GM18499 (cell line): ENCODE data around the gene MALAT1.
"Not testable (repeated sequence)": the region's sequence is repeated elsewhere in the genome, so short reads cannot be mapped to it uniquely, and the experiment has no call there.

Source experiments
- ATAC-seq: cut with Tn5 transposase; IDR thresholded peaks from one replicate; pipeline ENCODE4 v1.9.1; 2021; ENCODE audit warnings: moderate number of reproducible peaks; ENCODE audit not compliant: insufficient read depth, unreplicated experiment

The MALAT1 gene

DNA sequence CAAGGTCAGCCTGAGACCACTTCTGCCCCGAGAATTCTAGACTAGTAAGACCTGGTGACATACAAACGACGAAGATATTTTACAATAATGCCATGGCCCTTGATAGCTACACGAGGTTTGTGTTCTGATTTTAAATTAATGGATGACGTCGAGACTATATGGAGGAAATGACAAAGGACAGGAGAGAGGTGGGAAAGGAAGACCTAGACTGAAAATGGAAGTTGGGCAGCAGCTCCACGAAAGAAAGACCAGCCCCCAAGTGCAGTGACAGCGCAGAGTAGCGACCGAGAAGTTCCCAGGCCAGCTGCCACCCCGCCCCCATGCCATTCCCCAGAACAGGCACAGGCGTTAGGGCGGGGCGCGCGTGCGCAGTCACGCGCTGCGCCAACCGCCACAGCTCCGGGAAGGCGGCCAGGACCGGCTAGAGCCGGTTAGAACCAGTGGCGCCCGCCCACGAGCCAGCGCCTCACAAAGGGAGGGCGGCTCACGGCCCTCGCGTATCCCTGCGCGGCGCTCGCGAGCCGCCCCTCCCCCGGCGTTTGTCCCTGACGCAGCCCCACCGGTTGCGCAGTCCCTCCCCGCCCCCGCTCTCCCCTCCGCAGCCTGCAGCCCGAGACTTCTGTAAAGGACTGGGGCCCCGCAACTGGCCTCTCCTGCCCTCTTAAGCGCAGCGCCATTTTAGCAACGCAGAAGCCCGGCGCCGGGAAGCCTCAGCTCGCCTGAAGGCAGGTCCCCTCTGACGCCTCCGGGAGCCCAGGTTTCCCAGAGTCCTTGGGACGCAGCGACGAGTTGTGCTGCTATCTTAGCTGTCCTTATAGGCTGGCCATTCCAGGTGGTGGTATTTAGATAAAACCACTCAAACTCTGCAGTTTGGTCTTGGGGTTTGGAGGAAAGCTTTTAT lies 1.5 kb upstream of the MALAT1 start:
- no peak for ATAC-seq

DNA sequence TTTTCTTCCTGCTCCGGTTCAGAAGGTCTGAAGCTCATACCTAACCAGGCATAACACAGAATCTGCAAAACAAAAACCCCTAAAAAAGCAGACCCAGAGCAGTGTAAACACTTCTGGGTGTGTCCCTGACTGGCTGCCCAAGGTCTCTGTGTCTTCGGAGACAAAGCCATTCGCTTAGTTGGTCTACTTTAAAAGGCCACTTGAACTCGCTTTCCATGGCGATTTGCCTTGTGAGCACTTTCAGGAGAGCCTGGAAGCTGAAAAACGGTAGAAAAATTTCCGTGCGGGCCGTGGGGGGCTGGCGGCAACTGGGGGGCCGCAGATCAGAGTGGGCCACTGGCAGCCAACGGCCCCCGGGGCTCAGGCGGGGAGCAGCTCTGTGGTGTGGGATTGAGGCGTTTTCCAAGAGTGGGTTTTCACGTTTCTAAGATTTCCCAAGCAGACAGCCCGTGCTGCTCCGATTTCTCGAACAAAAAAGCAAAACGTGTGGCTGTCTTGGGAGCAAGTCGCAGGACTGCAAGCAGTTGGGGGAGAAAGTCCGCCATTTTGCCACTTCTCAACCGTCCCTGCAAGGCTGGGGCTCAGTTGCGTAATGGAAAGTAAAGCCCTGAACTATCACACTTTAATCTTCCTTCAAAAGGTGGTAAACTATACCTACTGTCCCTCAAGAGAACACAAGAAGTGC lies 661 bp upstream of the MALAT1 start:
- ATAC-seq: no peak

DNA sequence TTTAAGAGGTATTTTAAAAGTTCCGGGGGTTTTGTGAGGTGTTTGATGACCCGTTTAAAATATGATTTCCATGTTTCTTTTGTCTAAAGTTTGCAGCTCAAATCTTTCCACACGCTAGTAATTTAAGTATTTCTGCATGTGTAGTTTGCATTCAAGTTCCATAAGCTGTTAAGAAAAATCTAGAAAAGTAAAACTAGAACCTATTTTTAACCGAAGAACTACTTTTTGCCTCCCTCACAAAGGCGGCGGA lies 193 bp upstream of the MALAT1 start:
- no peak for ATAC-seq

DNA sequence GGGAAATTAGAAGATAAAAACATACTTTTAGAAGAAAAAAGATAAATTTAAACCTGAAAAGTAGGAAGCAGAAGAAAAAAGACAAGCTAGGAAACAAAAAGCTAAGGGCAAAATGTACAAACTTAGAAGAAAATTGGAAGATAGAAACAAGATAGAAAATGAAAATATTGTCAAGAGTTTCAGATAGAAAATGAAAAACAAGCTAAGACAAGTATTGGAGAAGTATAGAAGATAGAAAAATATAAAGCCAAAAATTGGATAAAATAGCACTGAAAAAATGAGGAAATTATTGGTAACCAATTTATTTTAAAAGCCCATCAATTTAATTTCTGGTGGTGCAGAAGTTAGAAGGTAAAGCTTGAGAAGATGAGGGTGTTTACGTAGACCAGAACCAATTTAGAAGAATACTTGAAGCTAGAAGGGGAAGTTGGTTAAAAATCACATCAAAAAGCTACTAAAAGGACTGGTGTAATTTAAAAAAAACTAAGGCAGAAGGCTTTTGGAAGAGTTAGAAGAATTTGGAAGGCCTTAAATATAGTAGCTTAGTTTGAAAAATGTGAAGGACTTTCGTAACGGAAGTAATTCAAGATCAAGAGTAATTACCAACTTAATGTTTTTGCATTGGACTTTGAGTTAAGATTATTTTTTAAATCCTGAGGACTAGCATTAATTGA lies 1.0 kb downstream of the MALAT1 start:
- no peak for ATAC-seq

DNA sequence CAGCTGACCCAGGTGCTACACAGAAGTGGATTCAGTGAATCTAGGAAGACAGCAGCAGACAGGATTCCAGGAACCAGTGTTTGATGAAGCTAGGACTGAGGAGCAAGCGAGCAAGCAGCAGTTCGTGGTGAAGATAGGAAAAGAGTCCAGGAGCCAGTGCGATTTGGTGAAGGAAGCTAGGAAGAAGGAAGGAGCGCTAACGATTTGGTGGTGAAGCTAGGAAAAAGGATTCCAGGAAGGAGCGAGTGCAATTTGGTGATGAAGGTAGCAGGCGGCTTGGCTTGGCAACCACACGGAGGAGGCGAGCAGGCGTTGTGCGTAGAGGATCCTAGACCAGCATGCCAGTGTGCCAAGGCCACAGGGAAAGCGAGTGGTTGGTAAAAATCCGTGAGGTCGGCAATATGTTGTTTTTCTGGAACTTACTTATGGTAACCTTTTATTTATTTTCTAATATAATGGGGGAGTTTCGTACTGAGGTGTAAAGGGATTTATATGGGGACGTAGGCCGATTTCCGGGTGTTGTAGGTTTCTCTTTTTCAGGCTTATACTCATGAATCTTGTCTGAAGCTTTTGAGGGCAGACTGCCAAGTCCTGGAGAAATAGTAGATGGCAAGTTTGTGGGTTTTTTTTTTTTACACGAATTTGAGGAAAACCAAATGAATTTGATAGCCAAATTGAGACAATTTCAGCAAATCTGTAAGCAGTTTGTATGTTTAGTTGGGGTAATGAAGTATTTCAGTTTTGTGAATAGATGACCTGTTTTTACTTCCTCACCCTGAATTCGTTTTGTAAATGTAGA lies 1.7 kb downstream of the MALAT1 start:
- no peak for ATAC-seq

DNA sequence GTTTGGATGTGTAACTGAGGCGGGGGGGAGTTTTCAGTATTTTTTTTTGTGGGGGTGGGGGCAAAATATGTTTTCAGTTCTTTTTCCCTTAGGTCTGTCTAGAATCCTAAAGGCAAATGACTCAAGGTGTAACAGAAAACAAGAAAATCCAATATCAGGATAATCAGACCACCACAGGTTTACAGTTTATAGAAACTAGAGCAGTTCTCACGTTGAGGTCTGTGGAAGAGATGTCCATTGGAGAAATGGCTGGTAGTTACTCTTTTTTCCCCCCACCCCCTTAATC lies 2.3 kb downstream of the MALAT1 start:
- no peak for ATAC-seq

DNA sequence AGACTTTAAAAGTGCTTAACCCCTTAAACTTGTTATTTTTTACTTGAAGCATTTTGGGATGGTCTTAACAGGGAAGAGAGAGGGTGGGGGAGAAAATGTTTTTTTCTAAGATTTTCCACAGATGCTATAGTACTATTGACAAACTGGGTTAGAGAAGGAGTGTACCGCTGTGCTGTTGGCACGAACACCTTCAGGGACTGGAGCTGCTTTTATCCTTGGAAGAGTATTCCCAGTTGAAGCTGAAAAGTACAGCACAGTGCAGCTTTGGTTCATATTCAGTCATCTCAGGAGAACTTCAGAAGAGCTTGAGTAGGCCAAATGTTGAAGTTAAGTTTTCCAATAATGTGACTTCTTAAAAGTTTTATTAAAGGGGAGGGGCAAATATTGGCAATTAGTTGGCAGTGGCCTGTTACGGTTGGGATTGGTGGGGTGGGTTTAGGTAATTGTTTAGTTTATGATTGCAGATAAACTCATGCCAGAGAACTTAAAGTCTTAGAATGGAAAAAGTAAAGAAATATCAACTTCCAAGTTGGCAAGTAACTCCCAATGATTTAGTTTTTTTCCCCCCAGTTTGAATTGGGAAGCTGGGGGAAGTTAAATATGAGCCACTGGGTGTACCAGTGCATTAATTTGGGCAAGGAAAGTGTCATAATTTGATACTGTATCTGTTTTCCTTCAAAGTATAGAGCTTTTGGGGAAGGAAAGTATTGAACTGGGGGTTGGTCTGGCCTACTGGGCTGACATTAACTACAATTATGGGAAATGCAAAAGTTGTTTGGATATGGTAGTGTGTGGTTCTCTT lies 2.8 kb downstream of the MALAT1 start:
- ATAC-seq: no peak

DNA sequence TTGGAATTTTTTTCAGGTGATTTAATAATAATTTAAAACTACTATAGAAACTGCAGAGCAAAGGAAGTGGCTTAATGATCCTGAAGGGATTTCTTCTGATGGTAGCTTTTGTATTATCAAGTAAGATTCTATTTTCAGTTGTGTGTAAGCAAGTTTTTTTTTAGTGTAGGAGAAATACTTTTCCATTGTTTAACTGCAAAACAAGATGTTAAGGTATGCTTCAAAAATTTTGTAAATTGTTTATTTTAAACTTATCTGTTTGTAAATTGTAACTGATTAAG lies 3.4 kb downstream of the MALAT1 start:
- ATAC-seq: no peak

DNA sequence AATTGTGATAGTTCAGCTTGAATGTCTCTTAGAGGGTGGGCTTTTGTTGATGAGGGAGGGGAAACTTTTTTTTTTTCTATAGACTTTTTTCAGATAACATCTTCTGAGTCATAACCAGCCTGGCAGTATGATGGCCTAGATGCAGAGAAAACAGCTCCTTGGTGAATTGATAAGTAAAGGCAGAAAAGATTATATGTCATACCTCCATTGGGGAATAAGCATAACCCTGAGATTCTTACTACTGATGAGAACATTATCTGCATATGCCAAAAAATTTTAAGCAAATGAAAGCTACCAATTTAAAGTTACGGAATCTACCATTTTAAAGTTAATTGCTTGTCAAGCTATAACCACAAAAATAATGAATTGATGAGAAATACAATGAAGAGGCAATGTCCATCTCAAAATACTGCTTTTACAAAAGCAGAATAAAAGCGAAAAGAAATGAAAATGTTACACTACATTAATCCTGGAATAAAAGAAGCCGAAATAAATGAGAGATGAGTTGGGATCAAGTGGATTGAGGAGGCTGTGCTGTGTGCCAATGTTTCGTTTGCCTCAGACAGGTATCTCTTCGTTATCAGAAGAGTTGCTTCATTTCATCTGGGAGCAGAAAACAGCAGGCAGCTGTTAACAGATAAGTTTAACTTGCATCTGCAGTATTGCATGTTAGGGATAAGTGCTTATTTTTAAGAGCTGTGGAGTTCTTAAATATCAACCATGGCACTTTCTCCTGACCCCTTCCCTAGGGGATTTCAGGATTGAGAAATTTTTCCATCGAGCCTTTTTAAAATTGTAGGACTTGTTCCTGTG lies 3.9 kb downstream of the MALAT1 start:
- no peak for ATAC-seq

DNA sequence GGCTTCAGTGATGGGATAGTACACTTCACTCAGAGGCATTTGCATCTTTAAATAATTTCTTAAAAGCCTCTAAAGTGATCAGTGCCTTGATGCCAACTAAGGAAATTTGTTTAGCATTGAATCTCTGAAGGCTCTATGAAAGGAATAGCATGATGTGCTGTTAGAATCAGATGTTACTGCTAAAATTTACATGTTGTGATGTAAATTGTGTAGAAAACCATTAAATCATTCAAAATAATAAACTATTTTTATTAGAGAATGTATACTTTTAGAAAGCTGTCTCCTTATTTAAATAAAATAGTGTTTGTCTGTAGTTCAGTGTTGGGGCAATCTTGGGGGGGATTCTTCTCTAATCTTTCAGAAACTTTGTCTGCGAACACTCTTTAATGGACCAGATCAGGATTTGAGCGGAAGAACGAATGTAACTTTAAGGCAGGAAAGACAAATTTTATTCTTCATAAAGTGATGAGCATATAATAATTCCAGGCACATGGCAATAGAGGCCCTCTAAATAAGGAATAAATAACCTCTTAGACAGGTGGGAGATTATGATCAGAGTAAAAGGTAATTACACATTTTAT lies 4.6 kb downstream of the MALAT1 start:
- ATAC-seq: no peak

DNA sequence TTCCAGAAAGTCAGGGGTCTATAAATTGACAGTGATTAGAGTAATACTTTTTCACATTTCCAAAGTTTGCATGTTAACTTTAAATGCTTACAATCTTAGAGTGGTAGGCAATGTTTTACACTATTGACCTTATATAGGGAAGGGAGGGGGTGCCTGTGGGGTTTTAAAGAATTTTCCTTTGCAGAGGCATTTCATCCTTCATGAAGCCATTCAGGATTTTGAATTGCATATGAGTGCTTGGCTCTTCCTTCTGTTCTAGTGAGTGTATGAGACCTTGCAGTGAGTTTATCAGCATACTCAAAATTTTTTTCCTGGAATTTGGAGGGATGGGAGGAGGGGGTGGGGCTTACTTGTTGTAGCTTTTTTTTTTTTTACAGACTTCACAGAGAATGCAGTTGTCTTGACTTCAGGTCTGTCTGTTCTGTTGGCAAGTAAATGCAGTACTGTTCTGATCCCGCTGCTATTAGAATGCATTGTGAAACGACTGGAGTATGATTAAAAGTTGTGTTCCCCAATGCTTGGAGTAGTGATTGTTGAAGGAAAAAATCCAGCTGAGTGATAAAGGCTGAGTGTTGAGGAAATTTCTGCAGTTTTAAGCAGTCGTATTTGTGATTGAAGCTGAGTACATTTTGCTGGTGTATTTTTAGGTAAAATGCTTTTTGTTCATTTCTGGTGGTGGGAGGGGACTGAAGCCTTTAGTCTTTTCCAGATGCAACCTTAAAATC lies 5.3 kb downstream of the MALAT1 start:
- no peak for ATAC-seq

DNA sequence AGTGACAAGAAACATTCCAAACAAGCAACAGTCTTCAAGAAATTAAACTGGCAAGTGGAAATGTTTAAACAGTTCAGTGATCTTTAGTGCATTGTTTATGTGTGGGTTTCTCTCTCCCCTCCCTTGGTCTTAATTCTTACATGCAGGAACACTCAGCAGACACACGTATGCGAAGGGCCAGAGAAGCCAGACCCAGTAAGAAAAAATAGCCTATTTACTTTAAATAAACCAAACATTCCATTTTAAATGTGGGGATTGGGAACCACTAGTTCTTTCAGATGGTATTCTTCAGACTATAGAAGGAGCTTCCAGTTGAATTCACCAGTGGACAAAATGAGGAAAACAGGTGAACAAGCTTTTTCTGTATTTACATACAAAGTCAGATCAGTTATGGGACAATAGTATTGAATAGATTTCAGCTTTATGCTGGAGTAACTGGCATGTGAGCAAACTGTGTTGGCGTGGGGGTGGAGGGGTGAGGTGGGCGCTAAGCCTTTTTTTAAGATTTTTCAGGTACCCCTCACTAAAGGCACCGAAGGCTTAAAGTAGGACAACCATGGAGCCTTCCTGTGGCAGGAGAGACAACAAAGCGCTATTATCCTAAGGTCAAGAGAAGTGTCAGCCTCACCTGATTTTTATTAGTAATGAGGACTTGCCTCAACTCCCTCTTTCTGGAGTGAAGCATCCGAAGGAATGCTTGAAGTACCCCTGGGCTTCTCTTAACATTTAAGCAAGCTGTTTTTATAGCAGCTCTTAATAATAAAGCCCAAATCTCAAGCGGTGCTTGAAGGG lies 6.0 kb downstream of the MALAT1 start:
- ATAC-seq: no peak

DNA sequence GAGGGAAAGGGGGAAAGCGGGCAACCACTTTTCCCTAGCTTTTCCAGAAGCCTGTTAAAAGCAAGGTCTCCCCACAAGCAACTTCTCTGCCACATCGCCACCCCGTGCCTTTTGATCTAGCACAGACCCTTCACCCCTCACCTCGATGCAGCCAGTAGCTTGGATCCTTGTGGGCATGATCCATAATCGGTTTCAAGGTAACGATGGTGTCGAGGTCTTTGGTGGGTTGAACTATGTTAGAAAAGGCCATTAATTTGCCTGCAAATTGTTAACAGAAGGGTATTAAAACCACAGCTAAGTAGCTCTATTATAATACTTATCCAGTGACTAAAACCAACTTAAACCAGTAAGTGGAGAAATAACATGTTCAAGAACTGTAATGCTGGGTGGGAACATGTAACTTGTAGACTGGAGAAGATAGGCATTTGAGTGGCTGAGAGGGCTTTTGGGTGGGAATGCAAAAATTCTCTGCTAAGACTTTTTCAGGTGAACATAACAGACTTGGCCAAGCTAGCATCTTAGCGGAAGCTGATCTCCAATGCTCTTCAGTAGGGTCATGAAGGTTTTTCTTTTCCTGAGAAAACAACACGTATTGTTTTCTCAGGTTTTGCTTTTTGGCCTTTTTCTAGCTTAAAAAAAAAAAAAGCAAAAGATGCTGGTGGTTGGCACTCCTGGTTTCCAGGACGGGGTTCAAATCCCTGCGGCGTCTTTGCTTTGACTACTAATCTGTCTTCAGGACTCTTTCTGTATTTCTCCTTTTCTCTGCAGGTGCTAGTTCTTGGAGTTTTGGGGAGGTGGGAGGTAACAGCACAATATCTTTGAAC lies 6.8 kb downstream of the MALAT1 start:
- ATAC-seq: no peak

DNA sequence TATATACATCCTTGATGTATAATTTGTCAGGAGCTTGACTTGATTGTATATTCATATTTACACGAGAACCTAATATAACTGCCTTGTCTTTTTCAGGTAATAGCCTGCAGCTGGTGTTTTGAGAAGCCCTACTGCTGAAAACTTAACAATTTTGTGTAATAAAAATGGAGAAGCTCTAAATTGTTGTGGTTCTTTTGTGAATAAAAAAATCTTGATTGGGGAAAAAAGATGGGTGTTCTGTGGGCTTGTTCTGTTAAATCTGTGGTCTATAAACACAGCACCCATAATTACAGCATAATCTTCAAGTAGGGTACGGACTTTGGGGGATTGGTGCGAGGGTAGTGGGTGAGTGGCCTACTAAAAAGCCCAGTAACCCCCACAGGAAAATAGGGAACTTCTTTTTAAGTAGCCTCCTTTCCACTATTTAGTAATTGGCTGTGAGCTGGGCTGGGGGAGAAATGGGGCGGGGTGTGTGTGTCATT lies 7.5 kb downstream of the MALAT1 start:
- ATAC-seq: no peak

DNA sequence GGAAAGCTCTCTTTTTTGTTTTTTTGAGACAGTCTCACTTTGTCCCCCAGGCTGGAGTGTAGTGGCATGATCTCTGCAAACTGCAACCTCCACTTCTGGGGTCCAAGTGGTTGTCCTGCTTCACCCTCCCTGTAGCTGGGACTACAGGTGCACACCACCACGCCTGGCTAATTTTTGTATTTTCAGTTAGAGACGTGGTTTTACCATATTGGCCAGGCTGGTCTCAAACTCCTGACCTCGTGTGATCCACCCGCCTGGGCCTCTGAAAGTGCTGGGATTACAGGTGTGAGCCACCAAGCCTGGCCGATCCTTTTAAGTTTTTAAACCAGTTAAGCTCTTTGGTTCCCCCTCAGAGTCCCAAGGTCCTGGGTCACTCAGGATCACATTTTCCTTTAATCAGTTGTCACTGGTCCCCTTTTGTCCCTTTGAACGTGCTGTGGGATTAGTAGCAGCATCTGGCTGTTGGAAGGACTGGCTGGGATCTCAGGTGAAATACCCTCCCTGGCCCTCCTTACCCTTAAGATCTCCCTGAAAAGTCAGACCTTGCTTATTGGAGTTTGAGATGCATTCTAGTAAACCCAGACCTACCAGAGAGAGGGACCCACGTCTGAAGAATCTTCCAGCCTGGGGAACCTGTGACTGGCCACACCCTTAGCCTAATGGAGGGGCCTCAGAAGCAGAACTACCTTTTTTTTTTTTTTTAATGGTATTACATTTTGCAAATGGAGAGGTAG lies 8.1 kb downstream of the MALAT1 start:
- ATAC-seq: peak; percentile 19

DNA sequence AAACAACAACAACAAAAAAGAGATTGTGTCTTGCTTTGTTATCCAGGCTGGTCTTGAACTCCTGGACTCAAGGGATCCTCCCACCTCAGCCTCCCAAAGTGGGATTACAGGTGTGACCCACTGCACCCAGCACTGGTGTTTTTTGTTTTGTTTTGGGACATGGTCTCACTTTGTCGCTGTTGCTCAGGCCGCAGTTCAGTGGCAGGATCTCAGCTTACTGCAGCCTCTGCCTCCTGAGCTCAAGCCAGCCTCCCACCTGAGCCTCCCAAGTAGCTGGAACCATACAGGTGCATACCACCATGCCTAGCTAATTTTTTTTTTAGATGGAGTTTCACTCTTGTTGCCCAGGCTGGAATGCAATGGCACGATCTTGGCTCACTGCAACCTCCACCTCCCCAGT lies 13.5 kb downstream of the MALAT1 start:
- ATAC-seq: not testable (repeated sequence)
